K562 treated with DMSO at 1 percent for 12 hours (cell line): ENCODE measurements around the gene NRSN2. TPM values are rescaled to one million over a fixed set of nuclear protein-coding genes. Genes with fewer than 3 reads are reported as not detected.

ENCODE experiments used
- total RNA-seq: library from RNA; unstranded; fragments of 300-600 nt; gene quantifications from 2 replicates; pipeline ENCODE4 v1.2.3, GENCODE V29; 2022; ENCODE audit not compliant: insufficient read depth

NRSN2 gene
- 23.5 and 23.9 TPM in 2 replicates for total RNA-seq

GRCh38 chr20:346640-347316 is at the start of gene NRSN2:
NRSN2 (plus strand) TSS chr20:347111; CDS start chr20:349644, 2,533 bp downstream.

GRCh38 chr20:325045-325888 is 21.6 kb upstream of the NRSN2 start, which contains the start of gene SOX12:
SOX12 (plus strand) TSS chr20:325552; CDS start chr20:325925, 373 bp downstream.

Other genes with a start within 250 kb of the NRSN2 start
- not detected in 2 replicates for gene DEFB126, start 204.5 kb upstream of the NRSN2 start, total RNA-seq
- not detected in 2 replicates for gene DEFB127, start 189.7 kb upstream of the NRSN2 start, total RNA-seq
- not detected in 2 replicates for gene DEFB128, start 157.4 kb upstream of the NRSN2 start, total RNA-seq
- gene DEFB129, start 119.9 kb upstream of the NRSN2 start, total RNA-seq = not detected in 2 replicates
- not detected in 2 replicates for gene DEFB132, start 89.4 kb upstream of the NRSN2 start, total RNA-seq
- 2.8 and 6.2 TPM in 2 replicates for gene C20orf96, start 56.4 kb upstream of the NRSN2 start, total RNA-seq
- 19.5 and 26.6 TPM in 2 replicates for gene ZCCHC3, start 49.5 kb upstream of the NRSN2 start, total RNA-seq
- 12.4 and 19.6 TPM in 2 replicates for gene SOX12, start 21.6 kb upstream of the NRSN2 start, total RNA-seq
- gene TRIB3, start 33.6 kb downstream of the NRSN2 start, total RNA-seq = 289 and 296 TPM in 2 replicates
- gene RBCK1, start 61.2 kb downstream of the NRSN2 start, total RNA-seq = 108 and 114 TPM in 2 replicates
- gene TBC1D20, start 115.4 kb downstream of the NRSN2 start, total RNA-seq = 13.4 and 28.3 TPM in 2 replicates
- gene CSNK2A1, start 196.7 kb downstream of the NRSN2 start, total RNA-seq = 31.5 and 74.5 TPM in 2 replicates